Brain microvascular endothelial cell (primary cell): ENCODE results near the gene HSD17B14.

Experiments
- DNase-seq: peaks from one replicate; pipeline ENCODE4 v3.0.0-alpha.2; 2020
- H3K27ac ChIP-seq: fragments of 250-450 bp; sonication (Bioruptor Pico); 2 replicates; pipeline ENCODE4 v1.5.1; 2020; ENCODE audit warnings: mild to moderate bottlenecking, moderate library complexity
- H3K27me3 ChIP-seq: fragments of 250-450 bp; sonication (Bioruptor Pico); replicated peaks from 2 replicates; pipeline ENCODE4 v1.5.1; 2020; ENCODE audit warnings: mild to moderate bottlenecking
- H3K36me3 ChIP-seq: fragments of 250-450 bp; sonication (Bioruptor Pico); replicated peaks from 2 replicates; pipeline ENCODE4 v1.5.1; 2020; ENCODE audit warnings: mild to moderate bottlenecking
- H3K4me3 ChIP-seq: 2 replicates; pipeline ENCODE4 v1.5.1; 2011; ENCODE audit warnings: low read depth, mild to moderate bottlenecking, control low read depth, low read length, moderate library complexity
- CTCF ChIP-seq: IDR thresholded peaks from 2 replicates; pipeline ENCODE4 v1.5.1; 2011; ENCODE audit warnings: low read depth, mild to moderate bottlenecking, moderate library complexity, low read length, control low read depth, inconsistent platforms; ENCODE audit errors: missing control alignments
- in situ Hi-C: cut with HindIII; loops from 2 replicates; pipeline ENCODE4 v1.10.0; 2017; ENCODE audit warnings: low sequenced_read_pairs, low pct_ligation_motif_present

The HSD17B14 gene

GRCh38 chr19:48807590-48808308 lies 28.5 kb downstream of the HSD17B14 start:
- peak; percentile 6 for TF ChIP-seq CTCF
- H3K27me3 ChIP-seq = no peaks in the 10 kb centered on the region
- no peak for DNase-seq
- H3K27ac ChIP-seq = no peak overlapping the region
- H3K4me3 ChIP-seq = no peak overlapping the region
- in situ Hi-C loops = no loop called here
- no peaks in the 10 kb centered on the region for H3K36me3 ChIP-seq

GRCh38 chr19:48806818-48807589 lies 29.3 kb downstream of the HSD17B14 start:
- in situ Hi-C loops = no loop called here
- H3K36me3 ChIP-seq = no peaks in the 10 kb centered on the region
- no peak for TF ChIP-seq CTCF
- no peak overlapping the region for H3K27ac ChIP-seq
- no peak for DNase-seq
- H3K4me3 ChIP-seq = no peak overlapping the region
- no peaks in the 10 kb centered on the region for H3K27me3 ChIP-seq

GRCh38 chr19:48806518-48806817 lies 29.8 kb downstream of the HSD17B14 start:
- no peak for TF ChIP-seq CTCF
- DNase-seq = peak; percentile 45

GRCh38 chr19:48805452-48805851 lies 30.8 kb downstream of the HSD17B14 start:
- DNase-seq = no peak
- in situ Hi-C loops = no loop called here
- H3K4me3 ChIP-seq = no peak overlapping the region
- H3K27ac ChIP-seq = no peak overlapping the region
- TF ChIP-seq CTCF = no peak
- no peaks in the 10 kb centered on the region for H3K36me3 ChIP-seq
- H3K27me3 ChIP-seq = no peaks in the 10 kb centered on the region

More at GRCh38 chr19:48806518-48806817, 29.8 kb downstream of the HSD17B14 start:
- Histone ChIP-seq H3K4me3 (no peak overlapping the region), H3K27ac (no peak overlapping the region), H3K27me3 (no peaks in the 10 kb centered on the region), H3K36me3 (no peaks in the 10 kb centered on the region)
- in situ Hi-C loops = no loop called here

GRCh38 chr19:48804496-48804895 lies 31.8 kb downstream of the HSD17B14 start:
- H3K27me3 ChIP-seq = no peaks in the 10 kb centered on the region
- H3K36me3 ChIP-seq = no peaks in the 10 kb centered on the region
- no peak overlapping the region for H3K4me3 ChIP-seq
- in situ Hi-C loops = no loop called here
- TF ChIP-seq CTCF = no peak
- no peak overlapping the region for H3K27ac ChIP-seq
- DNase-seq = no peak

- in situ Hi-C loops = no loop called here
- DNase-seq = no peak
- Histone ChIP-seq H3K4me3 (no peak overlapping the region), H3K27ac (no peak overlapping the region), H3K27me3 (no peaks in the 10 kb centered on the region), H3K36me3 (no peaks in the 10 kb centered on the region)
- no peak for TF ChIP-seq CTCF
Observed at GRCh38 chr19:48802623-48803022, 33.7 kb downstream of the HSD17B14 start.
